Neural cell (in vitro differentiated cells): ENCODE data around the gene FUT1. TPM values are rescaled to one million over a fixed set of nuclear protein-coding genes. Genes with fewer than 3 reads are reported as not detected.

Experiments
- H2AFZ ChIP-seq: fragments of 200-600, 300-800 bp; sonication (generic), shearing (Covaris generic); 2 replicates; pipeline ENCODE4 v1.6.0; 2014; ENCODE audit warnings: low read depth, mild to moderate bottlenecking, antibody characterized with exemption, low read length, moderate library complexity
- H3F3A ChIP-seq: fragments of 200-600 bp; shearing (Covaris generic); 2 replicates; pipeline ENCODE4 v1.6.1; 2016; ENCODE audit warnings: mild to moderate bottlenecking, moderate library complexity, mixed read lengths, antibody characterized with exemption, low read length; ENCODE audit not compliant: insufficient read depth, poor library complexity, severe bottlenecking
- H3K27ac ChIP-seq: fragments of 200-600, 300-800 bp; sonication (generic), shearing (Covaris generic); 2 replicates; pipeline ENCODE4 v1.5.1; 2014; ENCODE audit warnings: mild to moderate bottlenecking, low read length, moderate library complexity
- H3K27me3 ChIP-seq: fragments of 300-800, 200-600 bp; sonication (generic), shearing (Covaris generic); 2 replicates; pipeline ENCODE4 v1.6.0; 2014; ENCODE audit warnings: mild to moderate bottlenecking, low read depth, low read length, moderate library complexity; ENCODE audit not compliant: insufficient read depth
- H3K36me3 ChIP-seq: fragments of 300-800, 200-600 bp; sonication (generic), shearing (Covaris generic); 2 replicates; pipeline ENCODE4 v1.5.1; 2014; ENCODE audit warnings: mild to moderate bottlenecking, antibody characterized with exemption, low read length, moderate library complexity; ENCODE audit not compliant: insufficient read depth
- H3K4me2 ChIP-seq: fragments of 300-800, 200-600 bp; sonication (generic), shearing (Covaris generic); 2 replicates; pipeline ENCODE4 v1.6.0; 2014; ENCODE audit warnings: mild to moderate bottlenecking, low read length
- H3K4me3 ChIP-seq: fragments of 300-800, 200-600 bp; sonication (generic), shearing (Covaris generic); 2 replicates; pipeline ENCODE4 v1.5.1; 2014; ENCODE audit warnings: mild to moderate bottlenecking, low read length, moderate library complexity
- H3K79me2 ChIP-seq: fragments of 200-600 bp; shearing (Covaris generic); replicated peaks from 2 replicates; pipeline ENCODE4 v1.6.0; 2014; ENCODE audit warnings: mild to moderate bottlenecking, low read length, moderate library complexity; ENCODE audit not compliant: insufficient read depth
- H3K9ac ChIP-seq: fragments of 300-800, 200-600 bp; sonication (generic), shearing (Covaris generic); 2 replicates; pipeline ENCODE4 v1.6.1; 2016; ENCODE audit warnings: mild to moderate bottlenecking, low read length, mixed read lengths
- H3K9me2 ChIP-seq: fragments of 200-600 bp; shearing (Covaris generic); 2 replicates; pipeline ENCODE4 v1.6.1; 2016; ENCODE audit warnings: mild to moderate bottlenecking, low read length, mixed read lengths; ENCODE audit not compliant: insufficient read depth
- H3K9me3 ChIP-seq: fragments of 200-600, 300-800 bp; sonication (generic), shearing (Covaris generic); 2 replicates; pipeline ENCODE4 v1.6.1; 2016; ENCODE audit warnings: mild to moderate bottlenecking, mixed run types, low read length, moderate library complexity, mixed read lengths
- H4K20me1 ChIP-seq: fragments of 200-600 bp; shearing (Covaris generic); 2 replicates; pipeline ENCODE4 v1.6.1; 2016; ENCODE audit warnings: mild to moderate bottlenecking, mixed run types; ENCODE audit not compliant: insufficient read depth
- EP300 ChIP-seq: fragments of 450-650 bp; conservative IDR thresholded peaks from 2 replicates; pipeline ENCODE4 v1.6.1; 2014; ENCODE audit warnings: antibody characterized with exemption, mild to moderate bottlenecking, moderate library complexity; ENCODE audit not compliant: poor library complexity, severe bottlenecking
- EZH2 ChIP-seq: fragments of 200-600, 300-800 bp; shearing (Covaris generic), sonication (generic); IDR thresholded peaks from 2 replicates; pipeline ENCODE4 v1.6.1; 2014; ENCODE audit warnings: antibody characterized with exemption, low read length, borderline replicate concordance, mild to moderate bottlenecking; ENCODE audit not compliant: insufficient read depth, poor library complexity, severe bottlenecking
- MXI1 ChIP-seq: fragments of 450-650 bp; conservative IDR thresholded peaks from 2 replicates; pipeline ENCODE4 v1.6.1; 2014; ENCODE audit warnings: antibody characterized with exemption, mild to moderate bottlenecking; ENCODE audit not compliant: poor library complexity, severe bottlenecking
- POLR2AphosphoS5 ChIP-seq: IDR thresholded peaks from 2 replicates; pipeline ENCODE4 v1.6.1; 2012
- SMC3 ChIP-seq: fragments of 450-650 bp; conservative IDR thresholded peaks from 2 replicates; pipeline ENCODE4 v1.6.1; 2014; ENCODE audit warnings: antibody characterized with exemption, mild to moderate bottlenecking, moderate library complexity; ENCODE audit not compliant: poor library complexity
- TAF1 ChIP-seq: IDR thresholded peaks from 2 replicates; pipeline ENCODE4 v1.6.1; 2012; ENCODE audit warnings: low read depth
- polyA minus RNA-seq: library from RNA; depleted of rRNA, polyadenylated mRNA; stranded (reverse); fragments of >200 nt; gene quantifications from 2 replicates; pipeline ENCODE4 v1.2.3, GENCODE V29; 2014
- polyA plus RNA-seq: library from polyadenylated mRNA; depleted of rRNA; stranded (reverse); fragments of >200 nt; gene quantifications from 2 replicates; pipeline ENCODE4 v1.2.3, GENCODE V29; 2014
- TF ChIP-seq, protein P1 (sequence below): fragments of 450-650 bp; IDR thresholded peaks from 2 replicates; pipeline ENCODE4 v1.5.1; 2014; ENCODE audit warnings: antibody characterized with exemption, mild to moderate bottlenecking, moderate library complexity; ENCODE audit not compliant: poor library complexity, severe bottlenecking

The FUT1 gene
- polyA plus RNA-seq (0.15 and 0.26 TPM in 2 replicates), polyA minus RNA-seq (0.49 and 0.58 TPM in 2 replicates)

DNA sequence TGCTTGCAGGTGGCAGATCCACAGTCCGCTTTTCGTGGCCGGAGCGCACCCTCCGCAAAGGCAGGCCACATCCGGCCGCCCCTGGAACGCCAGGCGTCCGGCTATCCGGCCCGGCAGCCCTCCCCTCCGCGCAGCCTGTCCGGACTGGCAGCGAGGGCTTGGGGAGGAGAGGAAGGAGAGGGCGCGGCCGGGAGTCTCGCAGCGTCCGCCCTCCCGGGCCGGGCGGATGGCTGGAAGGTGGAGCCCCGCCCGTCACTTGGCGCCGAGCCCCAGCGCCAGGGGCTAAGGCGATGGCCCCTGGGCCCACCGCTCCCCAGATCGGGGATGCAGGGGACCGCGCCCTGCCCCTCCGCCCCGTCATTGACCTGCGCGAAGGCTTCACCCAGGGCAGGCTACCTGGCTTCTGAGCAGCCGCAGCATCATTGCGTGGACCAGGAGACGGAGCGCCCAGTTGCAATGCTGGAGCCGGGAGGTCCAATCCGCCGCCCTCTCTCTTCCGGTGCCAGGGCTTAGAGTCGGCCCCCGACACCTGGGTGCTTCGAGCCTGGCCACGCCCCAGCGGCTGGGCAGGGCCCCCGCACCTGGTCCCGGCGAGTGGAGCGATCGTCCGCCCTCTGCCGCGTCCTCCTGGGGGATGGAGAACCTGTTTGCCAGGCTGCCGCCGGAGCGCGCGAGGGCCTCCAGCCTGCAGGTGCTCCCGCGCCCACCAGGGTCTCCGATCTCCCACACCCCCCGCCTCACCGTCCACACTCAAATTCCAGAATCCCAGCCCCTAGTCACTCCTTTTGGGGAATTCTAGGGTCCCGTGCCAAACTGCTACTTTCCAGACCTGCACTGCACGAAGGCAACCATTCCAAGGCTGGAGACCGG is at the start of gene FUT1:
TSS of gene FUT1 (minus strand) at position 146 of the 870 bp plus-strand sequence. CDS start 1,360 bp downstream, outside the sequence.
- Histone ChIP-seq H3K9me3 (no peaks in the 10 kb centered on the region), H4K20me1 (no peaks in the 10 kb centered on the region), H3F3A (no peaks in the 10 kb centered on the region), H3K4me2 (peak within 1 kb of the TSS; percentile 4), H3K9me2 (no peaks in the 10 kb centered on the region), H3K4me3 (peak within 1 kb of the TSS; percentile 65), H3K27ac (no peak within 1 kb of the TSS), H3K9ac (peak within 1 kb of the TSS; percentile 36), H3K27me3 (peaks cover 25% of the 10 kb centered on the region), H2AFZ (no peak within 1 kb of the TSS), H3K79me2 (no peaks in the 10 kb centered on the region), H3K36me3 (no peaks in the 10 kb centered on the region)
- no peak for TF ChIP-seq SMC3
- TF ChIP-seq MXI1: no peak
- TF ChIP-seq, protein P1, sequence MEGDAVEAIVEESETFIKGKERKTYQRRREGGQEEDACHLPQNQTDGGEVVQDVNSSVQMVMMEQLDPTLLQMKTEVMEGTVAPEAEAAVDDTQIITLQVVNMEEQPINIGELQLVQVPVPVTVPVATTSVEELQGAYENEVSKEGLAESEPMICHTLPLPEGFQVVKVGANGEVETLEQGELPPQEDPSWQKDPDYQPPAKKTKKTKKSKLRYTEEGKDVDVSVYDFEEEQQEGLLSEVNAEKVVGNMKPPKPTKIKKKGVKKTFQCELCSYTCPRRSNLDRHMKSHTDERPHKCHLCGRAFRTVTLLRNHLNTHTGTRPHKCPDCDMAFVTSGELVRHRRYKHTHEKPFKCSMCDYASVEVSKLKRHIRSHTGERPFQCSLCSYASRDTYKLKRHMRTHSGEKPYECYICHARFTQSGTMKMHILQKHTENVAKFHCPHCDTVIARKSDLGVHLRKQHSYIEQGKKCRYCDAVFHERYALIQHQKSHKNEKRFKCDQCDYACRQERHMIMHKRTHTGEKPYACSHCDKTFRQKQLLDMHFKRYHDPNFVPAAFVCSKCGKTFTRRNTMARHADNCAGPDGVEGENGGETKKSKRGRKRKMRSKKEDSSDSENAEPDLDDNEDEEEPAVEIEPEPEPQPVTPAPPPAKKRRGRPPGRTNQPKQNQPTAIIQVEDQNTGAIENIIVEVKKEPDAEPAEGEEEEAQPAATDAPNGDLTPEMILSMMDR: peak; percentile 51

DNA sequence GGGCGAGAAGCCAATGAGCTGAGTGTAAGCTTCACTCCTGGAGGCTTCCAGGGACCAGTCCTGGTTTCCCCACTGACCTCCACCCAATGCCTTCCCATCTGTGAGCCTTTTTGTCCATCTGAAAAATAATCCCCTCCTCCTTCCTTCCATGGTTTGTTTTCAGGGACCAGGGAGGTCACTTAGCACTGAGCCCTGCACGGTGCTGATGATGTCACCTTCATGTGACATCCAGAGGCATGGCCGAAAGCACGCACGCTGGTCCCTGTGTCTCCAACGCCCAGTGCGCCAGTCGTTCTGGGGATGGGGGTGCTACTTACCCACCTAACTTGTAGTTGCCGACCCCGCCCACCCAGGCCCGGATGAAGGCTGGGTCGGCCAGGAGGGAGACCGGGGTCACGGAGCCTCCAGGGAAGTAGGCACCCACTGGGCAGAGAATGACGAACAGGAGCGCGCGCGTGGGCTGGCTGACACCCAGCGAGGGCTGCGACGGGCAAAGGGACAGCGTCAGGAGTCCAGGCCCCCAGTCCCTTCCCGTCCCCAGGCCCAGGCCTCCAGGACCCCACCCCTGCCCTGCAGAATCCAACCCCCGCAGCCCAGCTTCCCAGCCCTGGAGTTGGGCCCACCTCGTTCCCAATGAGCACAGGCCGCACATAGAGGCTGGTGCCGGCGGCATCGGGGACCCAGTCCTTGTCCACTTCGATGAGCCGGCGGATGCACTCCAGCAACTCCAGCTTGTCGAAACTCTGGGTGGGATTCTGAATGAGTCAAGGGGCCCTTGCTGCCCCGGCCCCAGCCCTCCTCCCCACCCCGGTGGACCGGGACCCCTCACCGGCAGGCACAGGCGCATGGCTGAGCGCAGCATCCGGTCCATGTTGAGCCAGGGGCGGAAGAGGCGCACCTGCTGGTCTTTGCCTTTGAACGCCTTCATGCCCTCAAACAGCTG is 47.2 kb upstream of the FUT1 start:
- Histone ChIP-seq H3K27ac (no peak overlapping the region), H3K36me3 (no peaks in the 10 kb centered on the region), H3K4me2 (no peak overlapping the region), H3F3A (no peaks in the 10 kb centered on the region), H3K9me2 (no peaks in the 10 kb centered on the region), H3K9ac (no peak overlapping the region), H3K9me3 (no peaks in the 10 kb centered on the region), H3K27me3 (no peaks in the 10 kb centered on the region), H3K4me3 (no peak overlapping the region), H2AFZ (no peak overlapping the region), H3K79me2 (no peaks in the 10 kb centered on the region), H4K20me1 (no peaks in the 10 kb centered on the region)
- TF ChIP-seq EP300 (no peak), TAF1 (no peak), MXI1 (no peak), EZH2 (no peak), POLR2AphosphoS5 (no peak)
- TF ChIP-seq, protein P1: no peak
